GM18951 (cell line): ENCODE measurements around the gene MYO10.

Experiments used
- POLR2A ChIP-seq: IDR thresholded peaks from 4 replicates; pipeline ENCODE4 v1.6.1; 2011; ENCODE audit warnings: mild to moderate bottlenecking; ENCODE audit not compliant: insufficient read length, insufficient read depth; ENCODE audit errors: extremely low read depth
- in situ Hi-C: fragments of 300-500 bp; cut with MboI; formaldehyde crosslinking; loops from one replicate; pipeline ENCODE4 v1.12.0; 2022; ENCODE audit warnings: low sequenced_read_pairs, mixed read lengths, inconsistent platforms; ENCODE audit not compliant: unreplicated experiment

Gene MYO10

DNA sequence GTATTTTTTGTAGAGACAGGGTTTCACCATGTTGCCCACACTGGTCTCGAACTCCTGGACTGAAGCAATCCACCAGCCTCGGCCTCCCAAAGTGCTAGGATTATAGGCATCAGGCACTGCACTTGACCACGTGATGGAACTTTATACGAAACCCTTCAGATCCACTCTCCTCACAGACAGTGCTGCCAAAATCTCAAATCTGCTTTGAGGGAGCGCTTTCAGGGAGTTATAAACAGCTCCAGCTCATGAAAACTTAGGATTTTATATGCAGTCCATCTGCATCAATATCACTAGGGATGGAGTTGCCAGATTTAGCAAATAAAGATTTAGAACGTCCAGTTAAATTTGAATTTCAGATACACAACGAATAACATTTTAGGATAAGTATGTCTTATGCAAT is 25.0 kb upstream of the MYO10 start:
- in situ Hi-C loops = no loop called here
- TF ChIP-seq POLR2A = no peak

DNA sequence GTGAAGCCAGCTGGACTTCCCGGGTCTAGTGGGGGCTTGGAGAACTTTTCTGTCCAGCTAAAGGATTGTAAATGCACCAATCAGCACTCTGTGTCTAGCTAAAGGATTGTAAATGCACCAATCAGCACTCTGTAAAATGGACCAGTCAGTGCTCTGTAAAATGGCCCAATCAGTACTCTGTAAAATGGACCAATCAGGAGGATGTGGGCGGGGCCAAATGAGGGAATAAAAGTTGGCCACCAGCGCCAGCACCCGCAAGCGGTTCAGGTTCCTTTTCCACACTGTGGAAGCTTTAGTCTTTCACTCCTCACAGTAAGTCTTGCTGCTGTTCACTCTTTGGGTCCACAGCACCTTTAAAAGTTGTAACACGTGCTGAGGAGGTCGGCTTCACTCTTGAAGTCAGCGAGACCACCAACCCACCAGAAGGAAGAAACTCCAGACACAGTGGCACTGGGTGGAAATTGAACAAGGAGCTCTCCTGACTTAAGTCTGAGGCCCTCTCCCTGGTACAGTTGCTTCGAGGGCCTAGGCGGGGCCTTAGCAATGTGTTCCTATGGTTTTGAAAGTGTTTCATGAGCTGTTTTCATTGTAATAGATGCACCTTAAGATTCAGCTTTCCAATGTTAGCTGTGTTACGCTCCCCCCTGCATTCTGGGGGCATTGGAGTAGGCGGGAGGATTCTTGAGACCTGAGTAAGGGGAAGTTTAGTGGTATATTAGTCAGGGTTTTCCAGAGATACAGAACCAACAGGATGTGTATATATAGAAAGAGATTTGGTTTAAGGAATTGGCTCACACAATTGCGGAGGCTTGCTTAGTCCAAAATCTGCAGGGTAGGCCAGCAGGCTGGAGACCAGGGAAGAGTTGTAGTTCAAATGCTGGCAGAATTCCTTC is 21.5 kb upstream of the MYO10 start:
- no peak for TF ChIP-seq POLR2A
- in situ Hi-C loops = no loop called here

DNA sequence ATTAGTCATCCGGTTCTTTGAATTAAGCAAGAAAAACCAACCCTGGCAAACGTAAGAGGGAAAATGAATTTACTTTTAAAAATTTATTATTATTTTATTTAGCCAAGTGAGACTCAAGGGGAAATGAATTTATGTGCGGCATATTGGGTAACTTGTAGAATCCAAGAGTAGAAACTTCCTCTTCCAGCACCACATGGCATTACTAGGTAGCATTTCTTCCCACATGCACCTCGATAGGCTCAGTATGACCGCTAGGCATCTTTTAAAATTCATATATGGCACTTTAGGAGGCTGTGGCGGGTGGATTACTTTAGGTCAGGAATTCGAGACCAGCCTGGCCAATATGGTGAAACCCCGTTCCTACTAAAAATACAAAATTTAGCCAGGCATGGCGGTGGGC is 17.6 kb upstream of the MYO10 start:
- in situ Hi-C loops = no loop called here
- no peak for TF ChIP-seq POLR2A

DNA sequence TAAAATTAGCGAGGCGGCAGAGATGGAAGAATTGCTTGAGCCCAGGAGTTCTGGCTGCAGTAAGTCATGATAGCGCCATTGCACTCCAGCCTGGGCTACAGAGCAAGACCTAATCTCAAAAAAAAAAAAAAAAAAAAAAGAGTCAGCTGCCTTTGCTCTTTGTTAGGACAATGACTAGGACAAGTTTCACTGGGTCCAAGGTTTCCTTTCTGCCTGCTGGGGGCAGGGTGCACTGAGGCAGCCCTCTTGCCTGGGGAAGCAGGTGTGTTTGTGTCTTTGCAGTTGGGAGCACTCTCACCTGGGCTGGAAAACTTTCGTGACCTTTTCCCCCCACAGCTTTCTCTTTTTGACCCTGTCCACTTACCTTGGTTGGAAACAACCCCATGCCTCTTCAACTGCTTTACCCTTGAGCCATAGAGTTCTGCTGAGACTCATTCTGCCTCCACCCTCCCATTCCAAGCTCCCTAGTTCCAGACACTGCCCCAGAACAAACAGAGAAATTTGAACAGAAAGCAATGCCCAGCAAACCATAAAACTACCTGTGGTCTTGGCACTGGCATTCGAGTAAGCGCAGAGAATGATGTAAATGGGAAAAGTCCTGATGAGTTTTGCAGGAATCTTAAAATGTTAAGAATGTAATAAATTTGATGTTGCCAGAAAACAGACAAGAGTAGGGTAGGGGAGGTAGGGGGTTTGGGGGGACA is 17.0 kb upstream of the MYO10 start:
- TF ChIP-seq POLR2A = no peak
- in situ Hi-C loops = no loop called here

DNA sequence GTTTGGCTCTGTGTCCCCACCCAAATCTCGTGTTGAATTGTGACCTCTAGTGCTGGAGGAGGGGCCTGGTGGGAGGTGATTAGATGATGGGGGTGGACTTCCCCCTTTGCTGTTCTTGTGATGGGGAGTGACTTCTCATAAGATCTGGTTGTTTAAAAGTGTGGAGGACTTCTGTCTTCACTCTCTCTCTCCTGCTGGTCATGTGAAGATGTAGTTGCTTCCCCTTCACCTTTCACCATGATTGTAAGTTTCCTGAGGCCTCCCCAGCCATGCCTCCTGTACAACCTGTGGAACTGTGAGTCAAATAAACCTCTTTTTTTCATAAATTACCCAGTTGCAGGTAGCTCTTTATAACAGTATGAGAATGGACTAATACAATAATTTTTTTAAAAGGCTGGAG is 10.6 kb upstream of the MYO10 start:
- in situ Hi-C loops = no loop called here
- no peak for TF ChIP-seq POLR2A

DNA sequence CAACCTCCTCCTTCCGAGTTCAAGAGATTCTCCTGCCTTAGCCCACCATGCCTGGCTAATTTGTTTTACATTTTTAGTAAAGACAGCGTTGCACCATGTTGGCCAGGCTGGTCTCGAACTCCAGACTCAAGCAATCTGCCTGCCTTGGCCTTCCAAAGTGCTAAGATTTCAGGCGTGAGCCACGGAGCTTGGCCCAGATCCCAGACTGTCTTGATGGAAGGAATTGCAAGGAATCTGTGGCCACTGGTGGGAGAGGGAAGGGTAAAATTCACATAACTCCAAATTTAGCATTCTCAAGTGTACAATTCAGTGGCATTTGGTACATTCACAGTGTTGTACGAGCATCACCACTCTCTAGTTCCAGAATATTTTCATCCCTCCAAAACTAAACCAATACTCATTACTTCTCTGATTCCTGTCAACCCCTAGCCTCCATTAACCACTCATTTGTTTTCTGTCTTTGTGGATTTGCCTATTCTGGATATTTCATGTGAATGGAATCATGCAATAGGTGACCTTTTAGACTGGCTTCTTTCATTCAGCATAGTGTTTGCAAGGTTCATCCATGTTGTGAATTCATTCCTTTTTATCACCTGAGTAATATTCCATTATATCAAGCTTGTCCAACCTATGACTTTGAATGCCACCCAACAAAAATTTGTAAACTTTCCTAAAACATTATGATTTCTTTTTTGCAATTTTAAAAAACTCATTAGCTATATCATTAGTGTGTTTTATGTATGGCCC is 8.9 kb upstream of the MYO10 start:
- in situ Hi-C loops = no loop called here
- no peak for TF ChIP-seq POLR2A

DNA sequence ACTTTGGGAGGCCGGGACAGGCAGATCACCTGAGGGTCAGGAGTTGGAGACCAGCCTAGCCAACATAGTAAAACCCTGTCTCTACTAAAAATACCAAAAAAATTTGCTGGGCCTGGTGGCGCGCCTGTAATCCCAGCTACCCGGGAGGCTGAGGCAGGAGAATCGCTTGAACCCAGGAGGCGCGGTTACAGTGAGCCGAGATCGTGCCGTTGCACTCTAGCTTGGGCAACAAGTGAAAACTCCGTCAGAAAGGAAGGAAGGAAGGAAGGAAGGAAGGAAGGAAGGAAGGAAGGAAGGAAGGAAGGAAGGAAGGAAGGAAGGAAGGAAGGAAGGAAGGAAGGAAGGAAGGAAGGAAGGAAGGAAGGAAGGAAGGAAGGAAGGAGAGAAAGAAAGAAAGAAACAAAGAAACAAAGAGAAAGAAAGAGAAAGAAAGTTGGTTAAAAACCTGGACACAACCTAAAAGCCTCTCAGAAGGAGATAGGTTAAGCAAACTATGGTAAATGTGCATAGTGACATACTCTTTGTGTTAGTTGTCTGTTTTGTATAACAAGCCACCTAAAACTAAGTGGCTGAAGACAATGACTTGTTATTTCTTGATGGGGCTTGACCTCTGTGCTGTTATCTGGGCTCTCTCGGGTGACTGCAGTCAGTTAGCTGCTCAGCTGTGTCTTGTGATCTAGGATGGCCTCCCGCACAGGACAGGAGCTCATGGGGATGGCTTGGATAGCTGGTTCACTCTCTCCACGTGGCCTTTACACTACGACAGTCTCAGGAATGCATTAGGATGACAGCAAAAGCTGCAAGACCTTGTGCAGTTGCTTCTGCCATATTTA is 8.0 kb upstream of the MYO10 start:
- in situ Hi-C loops = no loop called here
- no peak for TF ChIP-seq POLR2A

DNA sequence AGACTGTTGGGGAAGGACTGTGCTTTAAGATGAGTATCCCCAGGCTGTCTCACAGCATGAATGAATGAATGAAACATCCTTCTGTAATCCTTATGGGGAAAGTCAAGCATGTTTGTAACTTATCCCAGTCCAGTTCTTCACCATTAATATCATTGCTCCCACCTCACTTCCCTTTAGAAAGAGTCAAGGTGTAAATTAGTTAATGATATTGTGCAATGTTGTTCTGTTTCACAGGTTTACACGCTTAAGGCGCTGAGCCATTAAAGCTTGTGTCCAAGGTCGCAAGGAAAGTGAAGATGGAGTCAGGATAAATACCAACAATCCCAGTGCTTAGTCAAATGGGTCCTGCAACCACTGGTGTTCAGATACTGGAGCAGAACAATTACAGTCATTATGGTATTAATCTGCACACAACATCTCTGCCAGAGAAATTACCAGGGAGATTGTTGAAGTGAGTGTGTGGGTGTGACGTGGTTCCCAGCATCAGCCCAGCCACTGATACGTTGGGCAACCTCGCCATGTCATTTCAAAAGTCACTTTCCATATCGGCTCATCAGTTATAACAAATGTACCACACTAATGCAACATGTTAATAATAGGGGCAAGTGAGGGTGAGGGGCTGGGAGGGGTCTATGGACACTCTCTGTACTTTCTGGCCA is 1.5 kb upstream of the MYO10 start:
- in situ Hi-C loops = no loop called here
- TF ChIP-seq POLR2A = no peak

DNA sequence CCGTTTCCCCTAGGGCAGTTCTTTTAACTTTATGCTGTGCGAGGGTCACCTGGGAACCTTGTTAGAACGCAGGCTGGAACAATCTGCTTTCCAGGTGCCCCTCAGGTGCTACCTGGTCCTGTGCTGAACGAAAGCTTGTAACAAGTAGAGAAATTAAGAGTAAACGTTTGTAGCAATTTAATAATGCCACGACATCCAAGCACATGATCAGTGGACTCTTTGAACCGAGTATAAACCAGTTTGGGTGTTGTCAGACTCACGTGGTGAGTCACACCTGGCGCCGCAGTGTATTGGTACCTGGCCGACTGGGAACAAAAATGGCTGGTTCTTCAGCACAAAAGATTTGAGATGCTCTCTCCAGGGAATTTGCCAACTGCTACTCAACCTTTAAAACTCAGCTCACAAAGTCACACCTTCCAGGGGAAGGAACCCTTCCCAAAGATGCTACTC is 926 bp upstream of the MYO10 start:
- in situ Hi-C loops = no loop called here
- TF ChIP-seq POLR2A = no peak

DNA sequence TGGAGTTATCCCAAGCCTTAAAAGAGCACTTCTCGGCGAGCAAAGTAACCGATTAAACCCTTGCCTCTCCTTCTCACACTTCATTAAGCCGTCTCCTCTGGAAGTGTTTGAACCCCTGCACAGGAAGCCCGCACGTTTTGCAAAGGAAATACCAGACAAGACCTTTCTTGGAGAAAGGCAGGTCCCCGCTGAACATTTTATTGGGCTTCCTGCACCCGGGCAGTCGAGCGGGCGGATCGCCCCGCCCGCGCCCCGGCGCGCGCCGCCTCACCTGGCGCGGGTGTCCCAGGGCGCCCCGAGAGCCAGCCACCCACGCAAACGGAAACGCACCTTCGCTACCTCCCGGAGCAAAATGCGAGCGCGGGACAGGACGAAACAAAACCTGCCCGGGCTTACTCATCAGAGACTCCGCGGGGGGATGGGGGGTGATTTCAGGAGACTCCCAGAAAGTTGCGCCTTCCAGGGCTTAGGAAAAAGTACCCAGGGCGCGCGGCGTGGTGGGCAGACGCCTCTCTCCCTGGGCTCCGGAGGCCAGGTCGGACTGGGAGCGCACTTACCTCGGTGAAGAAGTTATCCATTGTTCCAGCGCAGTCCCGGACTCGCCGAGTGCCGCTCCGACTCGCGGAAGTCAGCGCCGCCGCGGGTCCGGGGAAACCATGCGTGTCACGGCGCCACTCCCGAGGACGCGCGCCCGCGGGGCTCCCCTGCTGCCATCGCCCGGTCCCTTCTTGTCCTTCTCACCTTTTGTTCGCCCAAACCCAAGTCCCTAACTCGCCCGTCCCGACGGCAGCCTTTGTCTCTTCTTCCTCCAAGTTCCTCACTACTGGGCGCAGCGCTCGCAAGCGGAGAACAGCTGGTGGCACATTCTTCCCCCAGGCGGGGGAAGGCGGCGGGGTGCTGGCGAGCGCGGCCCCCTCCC is 598 bp downstream of the MYO10 start:
- no peak for TF ChIP-seq POLR2A
- in situ Hi-C loops = no loop called here

DNA sequence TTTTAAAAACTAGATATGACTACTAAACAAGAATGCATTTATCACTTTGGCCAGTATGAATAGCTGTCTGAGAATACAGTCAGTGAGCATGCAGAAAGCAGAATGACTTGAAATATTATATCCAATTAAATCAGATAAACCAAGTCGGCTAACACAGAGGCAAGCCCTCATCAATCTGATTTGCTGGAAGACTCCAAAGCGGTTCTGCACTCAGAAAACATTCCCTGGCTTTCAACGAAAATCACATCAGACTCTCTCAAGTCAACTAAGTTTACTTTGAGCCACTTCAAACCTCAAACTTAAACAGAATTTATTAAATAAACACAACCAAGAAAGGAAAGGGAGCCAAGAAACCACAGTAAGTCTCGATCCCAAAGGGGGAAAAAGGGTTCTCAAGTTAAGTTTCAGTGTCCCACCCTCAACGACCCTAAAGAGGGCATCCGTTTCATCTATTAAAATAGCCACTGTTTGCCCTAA is 1.4 kb downstream of the MYO10 start:
- no peak for TF ChIP-seq POLR2A
- in situ Hi-C loops = no loop called here
